Endothelial cell (in vitro differentiated cells): ENCODE measurements around the gene BTK. TPM values are rescaled to one million over a fixed set of nuclear protein-coding genes. Genes with fewer than 3 reads are reported as not detected.

Experiments used
- DNase-seq: peaks from one replicate; pipeline ENCODE4 v3.0.0; 2021; ENCODE audit warnings: low spot score
- H3K27ac Mint-ChIP-seq: one replicate; pipeline ENCODE4 v1.8.0; 2021; ENCODE audit warnings: mixed read lengths, inconsistent platforms; ENCODE audit not compliant: unreplicated experiment
- H3K27me3 Mint-ChIP-seq: one replicate; pipeline ENCODE4 v1.8.0; 2021; ENCODE audit warnings: mild to moderate bottlenecking, moderate library complexity, mixed read lengths, inconsistent platforms; ENCODE audit not compliant: unreplicated experiment
- H3K36me3 Mint-ChIP-seq: one replicate; pipeline ENCODE4 v1.8.0; 2021; ENCODE audit warnings: mild to moderate bottlenecking, low read depth, mixed read lengths, inconsistent platforms; ENCODE audit not compliant: unreplicated experiment
- H3K4me1 Mint-ChIP-seq: one replicate; pipeline ENCODE4 v1.8.0; 2021; ENCODE audit warnings: mild to moderate bottlenecking, mixed read lengths, inconsistent platforms; ENCODE audit not compliant: unreplicated experiment
- H3K4me3 Mint-ChIP-seq: one replicate; pipeline ENCODE4 v1.8.0; 2021; ENCODE audit warnings: mild to moderate bottlenecking, mixed read lengths, inconsistent platforms; ENCODE audit not compliant: unreplicated experiment
- H3K9me3 Mint-ChIP-seq: one replicate; pipeline ENCODE4 v1.8.0; 2021; ENCODE audit warnings: mixed read lengths, inconsistent platforms; ENCODE audit not compliant: unreplicated experiment
- CTCF ChIP-seq: fragments of 200-600 bp; sonication (generic); IDR thresholded peaks from one replicate; pipeline ENCODE4 v1.5.0; 2021; ENCODE audit warnings: antibody characterized with exemption; ENCODE audit not compliant: unreplicated experiment
- total RNA-seq: library from RNA; stranded (reverse); fragmentation: NEBNext Ultra II Directional; extraction: Animal tissue kit (Norgen Biotek cat#: 25700); gene quantifications from one replicate; pipeline ENCODE4 v1.2.1, GENCODE V29; 2021; ENCODE audit not compliant: unreplicated experiment

BTK gene
- total RNA-seq, 1 donor from 2014 or later = 9.4 TPM

GRCh38 chrX:101407167-101407747 lies 21.3 kb upstream of the BTK start:
- peak overlapping the region; percentile 100 for H3K27ac Mint-ChIP-seq
- peaks cover 7% of the 10 kb centered on the region for H3K27me3 Mint-ChIP-seq
- H3K4me1 Mint-ChIP-seq = peaks cover 11% of the 10 kb centered on the region
- no peak for TF ChIP-seq CTCF
- no peak for DNase-seq
- H3K9me3 Mint-ChIP-seq = no peaks in the 10 kb centered on the region
- peak overlapping the region; percentile 99 for H3K4me3 Mint-ChIP-seq
- H3K36me3 Mint-ChIP-seq = peaks cover 11% of the 10 kb centered on the region

- H3K4me1 Mint-ChIP-seq = no peaks in the 10 kb centered on the region
- H3K27me3 Mint-ChIP-seq = no peaks in the 10 kb centered on the region
- no peak for TF ChIP-seq CTCF
- H3K4me3 Mint-ChIP-seq = no peak overlapping the region
- DNase-seq = no peak
- no peaks in the 10 kb centered on the region for H3K9me3 Mint-ChIP-seq
- peaks cover 11% of the 10 kb centered on the region for H3K36me3 Mint-ChIP-seq
- H3K27ac Mint-ChIP-seq = no peak overlapping the region
Observed at GRCh38 chrX:101399825-101400224, 13.8 kb upstream of the BTK start.

DNA sequence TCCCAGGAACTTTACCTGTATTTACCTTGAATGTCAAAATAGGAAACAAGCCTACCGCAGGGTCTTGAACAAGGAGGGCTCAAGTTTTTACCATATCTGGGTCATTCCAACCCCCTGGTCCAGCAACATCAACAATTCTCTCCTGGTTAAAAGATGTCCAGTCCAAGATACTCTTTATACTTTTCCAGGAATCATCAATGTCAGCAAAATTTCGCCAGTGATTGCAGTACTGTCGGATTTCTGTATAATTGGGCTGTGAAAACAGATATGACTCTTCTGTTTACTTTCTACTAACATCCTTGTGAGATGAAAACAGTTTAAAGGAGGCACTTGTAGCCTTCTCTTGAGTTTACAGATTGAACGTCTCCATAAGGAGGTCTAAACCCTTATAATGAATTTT lies 12.7 kb upstream of the BTK start:
- no peaks in the 10 kb centered on the region for H3K4me1 Mint-ChIP-seq
- DNase-seq = no peak
- no peaks in the 10 kb centered on the region for H3K27me3 Mint-ChIP-seq
- no peaks in the 10 kb centered on the region for H3K9me3 Mint-ChIP-seq
- peaks cover 11% of the 10 kb centered on the region for H3K36me3 Mint-ChIP-seq
- H3K4me3 Mint-ChIP-seq = no peak overlapping the region
- no peak overlapping the region for H3K27ac Mint-ChIP-seq
- no peak for TF ChIP-seq CTCF

GRCh38 chrX:101397779-101398178 lies 11.8 kb upstream of the BTK start:
- Mint-ChIP-seq H3K4me3 (no peak overlapping the region), H3K27me3 (no peaks in the 10 kb centered on the region), H3K4me1 (no peaks in the 10 kb centered on the region), H3K36me3 (peaks cover 11% of the 10 kb centered on the region), H3K9me3 (no peaks in the 10 kb centered on the region), H3K27ac (no peak overlapping the region)
- TF ChIP-seq CTCF = no peak
- DNase-seq = no peak

GRCh38 chrX:101395789-101396188 lies 9.8 kb upstream of the BTK start:
- DNase-seq = no peak
- no peaks in the 10 kb centered on the region for H3K27me3 Mint-ChIP-seq
- H3K9me3 Mint-ChIP-seq = no peaks in the 10 kb centered on the region
- H3K36me3 Mint-ChIP-seq = peaks cover 6% of the 10 kb centered on the region
- peaks cover 3% of the 10 kb centered on the region for H3K4me1 Mint-ChIP-seq
- TF ChIP-seq CTCF = no peak
- H3K27ac Mint-ChIP-seq = no peak overlapping the region
- no peak overlapping the region for H3K4me3 Mint-ChIP-seq
